Calu3 (cell line): ENCODE results near the gene CAPSL. TPM values are rescaled to one million over a fixed set of nuclear protein-coding genes. Genes with fewer than 3 reads are reported as not detected.
A peak's percentile ranks its signal among the peaks of the same experiment; 100 is the strongest.

ENCODE experiments used
- BruUV-seq: library from RNA; stranded (reverse); fragments of 400-500 nt; replicated peaks from 2 replicates; lab custom pipeline; 2021; lab: Mats Ljungman, UMichigan
- CTCF ChIA-PET: fragments of 300-600 bp; sonication (Branson Sonifier 250); formaldehyde crosslinking; loops from one replicate; lab custom pipeline; 2022; ENCODE audit warnings: antibody characterized with exemption; lab: Charles Lee
- DNase-seq: peaks from one replicate; pipeline ENCODE4 v3.0.0; 2022
- H3K27ac Mint-ChIP-seq: one replicate; pipeline ENCODE4 v1.8.0; 2022; ENCODE audit warnings: mixed read lengths; ENCODE audit not compliant: unreplicated experiment
- H3K27me3 Mint-ChIP-seq: one replicate; pipeline ENCODE4 v1.8.0; 2022; ENCODE audit warnings: mixed read lengths; ENCODE audit not compliant: unreplicated experiment
- H3K36me3 Mint-ChIP-seq: one replicate; pipeline ENCODE4 v1.8.0; 2022; ENCODE audit warnings: mild to moderate bottlenecking, moderate library complexity, mixed read lengths; ENCODE audit not compliant: insufficient read depth, unreplicated experiment
- H3K4me1 Mint-ChIP-seq: one replicate; pipeline ENCODE4 v1.8.0; 2022; ENCODE audit warnings: mild to moderate bottlenecking, low read depth, mixed read lengths; ENCODE audit not compliant: unreplicated experiment
- H3K4me3 Mint-ChIP-seq: one replicate; pipeline ENCODE4 v1.8.0; 2022; ENCODE audit warnings: mild to moderate bottlenecking, low read depth, moderate library complexity, mixed read lengths; ENCODE audit not compliant: unreplicated experiment
- H3K9me3 Mint-ChIP-seq: one replicate; pipeline ENCODE4 v1.8.0; 2022; ENCODE audit warnings: low read depth, mixed read lengths; ENCODE audit not compliant: unreplicated experiment
- intact Hi-C: fragments of 100-400 bp; cut with micrococcal nuclease; formaldehyde crosslinking; loops from one replicate; pipeline ENCODE4 v1.10.0; 2022; ENCODE audit not compliant: unreplicated experiment
- total RNA-seq: library from RNA; stranded (reverse); gene quantifications from 2 replicates; pipeline ENCODE4 v1.2.3, GENCODE V29; 2022
- TF ChIP-seq, protein P1 (sequence below): fragments of 200-600 bp; IDR thresholded peaks from one replicate; pipeline ENCODE4 v1.8.0; 2022; ENCODE audit warnings: antibody characterized with exemption; ENCODE audit not compliant: unreplicated experiment

Gene CAPSL
- total RNA-seq, 1 experiment from 2014 or later, result not detected

DNA sequence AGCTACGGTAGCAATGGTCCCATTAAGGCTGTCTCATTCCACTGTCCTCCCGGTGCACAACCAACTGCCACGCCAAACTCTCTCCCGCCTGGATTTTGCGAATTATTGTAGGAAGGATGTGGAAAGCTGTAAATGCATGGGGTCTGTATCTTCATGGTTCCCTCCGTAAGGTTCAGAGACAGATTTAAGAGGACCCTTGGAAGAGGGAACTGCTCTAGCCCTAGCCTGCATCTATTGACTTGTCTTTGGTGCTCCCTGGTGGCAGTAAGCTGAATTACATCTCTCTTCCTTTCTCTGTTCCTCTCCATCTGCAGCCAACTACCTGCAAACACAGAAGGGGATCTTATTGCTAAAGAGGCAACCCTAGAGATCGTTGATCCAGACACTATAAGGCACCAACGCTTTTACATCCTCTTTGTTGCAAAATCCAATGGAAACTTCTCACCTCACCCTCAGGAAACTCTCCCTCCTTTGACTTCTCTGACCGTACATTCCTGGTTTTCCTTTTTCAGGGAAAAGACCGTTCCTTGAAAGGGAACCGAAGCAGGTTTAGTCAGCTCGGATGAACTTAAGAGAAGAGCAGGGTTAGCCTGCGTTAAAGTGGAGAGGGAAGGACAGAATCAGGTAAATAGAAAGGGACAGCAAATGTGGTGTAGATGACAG is 11.9 kb downstream of the CAPSL start:
- CTCF ChIA-PET, result interaction anchor here (0.5 to 1.3 kb wide), 7 partner anchors 9 to 1009 kb away, joined by 3 to 6 read pairs (median 3); no protein-coding TSS in a partner anchor
- intact Hi-C loops, result loop anchor here (1.0 to 10.0 kb wide), 4 partner anchors 149 to 837 kb away; no protein-coding TSS in a partner anchor
- Mint-ChIP-seq H3K27ac (no peak overlapping the region), H3K4me3 (no peak overlapping the region), H3K9me3 (no peaks in the 10 kb centered on the region), H3K36me3 (no peaks in the 10 kb centered on the region), H3K4me1 (no peaks in the 10 kb centered on the region), H3K27me3 (peaks cover 38% of the 10 kb centered on the region)
- no TSS peak for BruUV-seq
- DNase-seq, result peak; percentile 64
- TF ChIP-seq, protein P1, sequence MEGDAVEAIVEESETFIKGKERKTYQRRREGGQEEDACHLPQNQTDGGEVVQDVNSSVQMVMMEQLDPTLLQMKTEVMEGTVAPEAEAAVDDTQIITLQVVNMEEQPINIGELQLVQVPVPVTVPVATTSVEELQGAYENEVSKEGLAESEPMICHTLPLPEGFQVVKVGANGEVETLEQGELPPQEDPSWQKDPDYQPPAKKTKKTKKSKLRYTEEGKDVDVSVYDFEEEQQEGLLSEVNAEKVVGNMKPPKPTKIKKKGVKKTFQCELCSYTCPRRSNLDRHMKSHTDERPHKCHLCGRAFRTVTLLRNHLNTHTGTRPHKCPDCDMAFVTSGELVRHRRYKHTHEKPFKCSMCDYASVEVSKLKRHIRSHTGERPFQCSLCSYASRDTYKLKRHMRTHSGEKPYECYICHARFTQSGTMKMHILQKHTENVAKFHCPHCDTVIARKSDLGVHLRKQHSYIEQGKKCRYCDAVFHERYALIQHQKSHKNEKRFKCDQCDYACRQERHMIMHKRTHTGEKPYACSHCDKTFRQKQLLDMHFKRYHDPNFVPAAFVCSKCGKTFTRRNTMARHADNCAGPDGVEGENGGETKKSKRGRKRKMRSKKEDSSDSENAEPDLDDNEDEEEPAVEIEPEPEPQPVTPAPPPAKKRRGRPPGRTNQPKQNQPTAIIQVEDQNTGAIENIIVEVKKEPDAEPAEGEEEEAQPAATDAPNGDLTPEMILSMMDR, result peak; percentile 79

DNA sequence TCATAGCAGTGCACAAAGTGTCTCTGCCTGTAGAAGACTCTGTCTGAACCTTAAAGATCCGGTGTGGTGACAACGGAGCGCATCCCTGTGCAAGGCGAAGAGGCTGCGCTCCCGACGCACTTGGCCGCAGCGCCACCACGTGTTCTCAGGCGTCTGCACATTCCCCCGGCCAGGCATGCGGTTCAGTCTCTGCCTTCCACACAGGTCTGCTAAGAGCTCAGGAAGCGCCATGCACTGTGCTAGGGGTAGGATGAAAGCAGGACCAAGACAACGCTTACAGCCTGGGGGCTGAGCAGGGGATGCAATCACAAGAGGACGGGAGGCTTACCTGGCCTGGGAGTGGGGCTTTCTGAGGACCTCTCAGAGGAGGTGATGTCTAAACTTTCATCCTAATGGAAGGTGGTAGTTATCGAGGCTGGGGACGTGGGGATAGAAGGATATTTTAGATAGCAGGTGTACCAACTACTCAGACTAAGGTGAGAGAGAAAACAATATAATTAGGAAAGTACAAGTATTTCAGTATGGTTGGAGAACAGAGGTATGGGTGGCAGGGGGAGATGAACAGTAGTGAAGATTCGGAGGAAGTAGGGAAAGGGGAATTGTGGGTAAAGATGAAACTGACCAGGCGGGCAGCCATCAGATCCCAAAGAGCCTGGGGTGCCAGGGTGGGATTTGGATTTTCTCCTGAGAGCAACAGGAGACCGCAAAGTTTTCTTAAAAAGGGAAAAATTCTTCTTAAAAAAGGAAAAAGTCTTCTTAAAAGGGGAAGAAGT is 13.3 kb downstream of the CAPSL start:
- CTCF ChIA-PET, result interaction anchor here (1.3 kb wide), 1 partner anchor 146 kb away, joined by 3 read pairs; no protein-coding TSS in a partner anchor
- H3K27ac Mint-ChIP-seq, result no peak overlapping the region
- H3K27me3 Mint-ChIP-seq, result peaks cover 38% of the 10 kb centered on the region
- peak; percentile 47 for DNase-seq
- TF ChIP-seq, protein P1, result no peak
- no peak overlapping the region for H3K4me3 Mint-ChIP-seq
- no peaks in the 10 kb centered on the region for H3K36me3 Mint-ChIP-seq
- no peaks in the 10 kb centered on the region for H3K4me1 Mint-ChIP-seq
- intact Hi-C loops, result loop anchor here (10.0 kb wide), 1 partner anchor 700 kb away; no protein-coding TSS in a partner anchor
- H3K9me3 Mint-ChIP-seq, result no peaks in the 10 kb centered on the region
- no TSS peak for BruUV-seq

DNA sequence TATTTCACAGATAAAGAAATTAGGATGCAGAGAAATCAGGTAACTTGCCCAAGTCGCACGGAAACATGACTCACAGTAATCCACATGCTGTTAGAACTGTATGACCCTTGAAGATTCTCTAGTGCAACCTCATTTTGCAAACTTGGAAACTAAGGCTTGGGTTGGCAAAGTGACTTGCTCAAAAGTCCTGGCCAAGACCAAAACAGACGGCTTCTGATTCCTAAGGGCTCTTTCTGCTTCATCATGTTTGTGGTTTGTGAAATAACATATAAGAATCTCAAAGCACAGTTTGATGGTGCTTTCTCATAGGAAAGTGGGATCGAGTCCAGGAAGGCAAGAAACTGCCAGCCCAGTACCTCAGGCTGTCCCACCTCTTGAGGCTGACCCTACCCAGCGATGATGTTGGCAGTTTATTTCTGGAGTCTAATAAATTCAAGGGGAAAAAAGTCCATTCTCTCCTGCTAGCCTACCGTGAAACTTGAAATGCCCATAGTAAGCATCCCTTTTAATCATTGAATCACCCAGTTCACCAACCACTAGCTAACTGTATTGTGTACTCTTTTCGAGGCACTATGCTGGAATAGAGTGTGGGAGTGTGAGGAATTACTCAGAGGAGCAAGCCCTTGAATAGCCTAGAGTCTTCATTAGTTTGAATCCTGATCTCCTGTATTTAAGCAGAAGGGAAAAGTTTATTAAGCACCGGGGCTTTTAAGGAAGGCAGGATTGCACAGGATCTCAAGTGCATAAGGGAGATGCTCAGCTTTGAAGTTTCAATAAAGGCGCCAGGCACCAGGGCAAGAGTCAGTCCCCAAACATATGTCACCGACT is 14.1 kb downstream of the CAPSL start:
- no TSS peak for BruUV-seq
- Mint-ChIP-seq H3K4me1 (no peaks in the 10 kb centered on the region), H3K27ac (no peak overlapping the region), H3K27me3 (peaks cover 38% of the 10 kb centered on the region), H3K36me3 (no peaks in the 10 kb centered on the region), H3K4me3 (no peak overlapping the region), H3K9me3 (peaks cover under 1% of the 10 kb centered on the region)
- CTCF ChIA-PET, result no interaction called here
- TF ChIP-seq, protein P1, result no peak
- intact Hi-C loops, result loop anchor here (10.0 kb wide), 1 partner anchor 700 kb away; no protein-coding TSS in a partner anchor
- no peak for DNase-seq

DNA sequence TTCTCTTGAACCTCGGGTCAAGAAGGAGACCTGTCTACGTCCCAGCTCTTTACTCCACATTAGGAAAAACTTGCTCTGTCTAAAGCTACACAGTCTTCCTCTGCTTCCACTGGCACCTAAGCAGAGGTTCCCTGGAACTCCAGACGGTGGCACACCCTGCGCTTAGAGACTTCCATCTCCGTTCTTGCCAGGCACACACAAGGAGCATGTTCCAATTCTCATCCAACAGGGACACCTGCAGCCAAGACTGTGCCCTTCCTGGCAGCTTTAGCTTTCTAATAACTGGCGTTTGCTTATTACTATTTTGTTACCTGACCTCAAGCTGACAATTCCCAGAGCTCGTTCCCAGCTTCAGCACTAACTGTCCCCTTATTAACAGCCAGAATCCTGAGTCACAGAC is 16.0 kb downstream of the CAPSL start:
- H3K9me3 Mint-ChIP-seq, result peaks cover 3% of the 10 kb centered on the region
- H3K27me3 Mint-ChIP-seq, result peaks cover 38% of the 10 kb centered on the region
- no peak overlapping the region for H3K4me3 Mint-ChIP-seq
- BruUV-seq, result no TSS peak
- no peak for DNase-seq
- TF ChIP-seq, protein P1, result no peak
- H3K4me1 Mint-ChIP-seq, result no peaks in the 10 kb centered on the region
- H3K36me3 Mint-ChIP-seq, result no peaks in the 10 kb centered on the region
- CTCF ChIA-PET, result no interaction called here
- intact Hi-C loops, result loop anchor here (10.0 kb wide), 1 partner anchor 698 kb away; no protein-coding TSS in a partner anchor
- no peak overlapping the region for H3K27ac Mint-ChIP-seq
